H1 (cell line): Measurements from ENCODE around the gene ZC3H18. TPM values are rescaled to one million over a fixed set of nuclear protein-coding genes. Genes with fewer than 3 reads are reported as not detected.

Experiments used
- ASH2L ChIP-seq: fragments of 200-600, 300-600 bp; sonication (generic); IDR thresholded peaks from one replicate; pipeline ENCODE4 v1.7.1; 2017; ENCODE audit warnings: low read length
- CHD2 ChIP-seq: IDR thresholded peaks from 2 replicates; pipeline ENCODE4 v1.6.1; 2012; ENCODE audit warnings: low read length, improper control_type of control experiment
- CREB1 ChIP-seq: IDR thresholded peaks from 2 replicates; pipeline ENCODE4 v1.6.1; 2012; ENCODE audit warnings: inconsistent platforms
- E2F6 ChIP-seq: IDR thresholded peaks from 2 replicates; pipeline ENCODE4 v1.6.1; 2012; ENCODE audit warnings: inconsistent platforms
- EZH2 ChIP-seq: fragments of 200-600 bp; sonication (generic); IDR thresholded peaks from 2 replicates; pipeline ENCODE4 v1.7.1; 2012; ENCODE audit warnings: low read depth, mild to moderate bottlenecking, moderate library complexity, low read length, inconsistent platforms; ENCODE audit not compliant: severe bottlenecking
- FOSL1 ChIP-seq: IDR thresholded peaks from 2 replicates; pipeline ENCODE4 v1.6.1; 2011; ENCODE audit warnings: mild to moderate bottlenecking, low read depth, low read length, moderate library complexity; ENCODE audit not compliant: insufficient read depth
- HDAC2 ChIP-seq, 2 experiments: fragments of 300-600 bp in 1 of 2; sonication (generic) in 1 of 2; IDR thresholded peaks; 2 replicates each; pipeline ENCODE4 v1.6.1; 2011 to 2012; ENCODE audit warnings: low read depth in 2 of 2, low read length in 2 of 2, mild to moderate bottlenecking in 2 of 2, moderate library complexity in 2 of 2, borderline replicate concordance in 1 of 2, inconsistent platforms in 1 of 2
- KDM4A ChIP-seq: IDR thresholded peaks from one replicate; pipeline ENCODE4 v1.7.1; 2012; ENCODE audit warnings: low read depth, mild to moderate bottlenecking, moderate library complexity, low read length, inconsistent platforms; ENCODE audit not compliant: severe bottlenecking
- KDM5A ChIP-seq: fragments of 200-600 bp; IDR thresholded peaks from 2 replicates; pipeline ENCODE4 v1.7.1; 2012; ENCODE audit warnings: mild to moderate bottlenecking, low read length, inconsistent platforms, mixed read lengths
- NRF1 ChIP-seq: IDR thresholded peaks from 2 replicates; pipeline ENCODE4 v1.6.1; 2011; ENCODE audit warnings: mild to moderate bottlenecking, low read depth, low read length, improper control_type of control experiment
- PHF8 ChIP-seq: fragments of 200-600 bp; sonication (generic); conservative IDR thresholded peaks from 2 replicates; pipeline ENCODE4 v1.7.1; 2012; ENCODE audit warnings: low read depth, mild to moderate bottlenecking, inconsistent platforms, low read length, moderate library complexity
- POLR2A ChIP-seq, 2 experiments: IDR thresholded peaks; 1 replicate in 1 of 2; 2 replicates in 1 of 2; pipeline ENCODE4 v1.6.1; 2011; ENCODE audit warnings: low read depth in 2 of 2, low read length in 2 of 2, mild to moderate bottlenecking in 2 of 2; ENCODE audit errors: control extremely low read depth in 1 of 2
- POLR2AphosphoS5 ChIP-seq: IDR thresholded peaks from 2 replicates; pipeline ENCODE4 v1.6.1; 2011; ENCODE audit warnings: low read depth, low read length
- RFX5 ChIP-seq: IDR thresholded peaks from 2 replicates; pipeline ENCODE4 v1.6.1; 2011; ENCODE audit warnings: low read depth, low read length, improper control_type of control experiment, borderline replicate concordance
- SIN3A ChIP-seq, 2 experiments: IDR thresholded peaks in 1 of 2; conservative IDR thresholded peaks in 1 of 2; 2 replicates each; pipeline ENCODE4 v1.6.1; 2011 to 2012; ENCODE audit warnings: low read length in 2 of 2, improper control_type of control experiment in 1 of 2, low read depth in 1 of 2, mild to moderate bottlenecking in 1 of 2
- SP1 ChIP-seq: IDR thresholded peaks from 2 replicates; pipeline ENCODE4 v1.6.1; 2011; ENCODE audit warnings: low read depth, low read length
- SP4 ChIP-seq: IDR thresholded peaks from 2 replicates; pipeline ENCODE4 v1.6.1; 2012; ENCODE audit warnings: low read length, inconsistent platforms
- TAF1 ChIP-seq: IDR thresholded peaks from 2 replicates; pipeline ENCODE4 v1.6.1; 2011; ENCODE audit warnings: mild to moderate bottlenecking, low read depth, low read length
- TAF7 ChIP-seq: optimal IDR thresholded peaks from 2 replicates; pipeline ENCODE3; 2011; ENCODE audit warnings: low read depth, mild to moderate bottlenecking, inconsistent platforms, low read length, moderate library complexity, borderline replicate concordance
- TBP ChIP-seq: IDR thresholded peaks from 2 replicates; pipeline ENCODE4 v1.6.1; 2011; ENCODE audit warnings: low read depth, low read length, improper control_type of control experiment
- polyA plus RNA-seq, 7 experiments: library from polyadenylated mRNA; depleted of rRNA in 3 of 7; stranded (reverse) in 5 of 7; unstranded in 2 of 7; fragments of >200 nt in 5 of 7; fragments of 200-250 nt in 2 of 7; gene quantifications; 1 replicate in 5 of 7; 2 replicates in 1 of 7; 4 replicates in 1 of 7; pipeline versions ENCODE4 v1.2.1 to v1.2.3, GENCODE V29; 2011 to 2013; ENCODE audit warnings: missing spikeins in 2 of 7, mixed read lengths in 2 of 7
- total RNA-seq: library from RNA; stranded (reverse); fragmentation: NEBNext Ultra II Directional; extraction: Animal tissue kit (Norgen Biotek cat#: 25700); gene quantifications from 2 replicates; pipeline ENCODE4 v1.2.1, GENCODE V29; 2021
- TF ChIP-seq, protein P1 (sequence below): IDR thresholded peaks from 2 replicates; pipeline ENCODE4 v1.6.1; 2012; ENCODE audit warnings: inconsistent platforms

ZC3H18 gene
- total and polyA plus RNA-seq, 2 of the 8 experiments (the other 6 are each of a cell fraction or from before 2014, with no cell fraction given) = 12.1 to 73.2 TPM

GRCh38 chr16:88662843-88663606 is 92.8 kb downstream of the ZC3H18 start, which contains the start of gene MVD (continued):
- TF ChIP-seq, protein P1, sequence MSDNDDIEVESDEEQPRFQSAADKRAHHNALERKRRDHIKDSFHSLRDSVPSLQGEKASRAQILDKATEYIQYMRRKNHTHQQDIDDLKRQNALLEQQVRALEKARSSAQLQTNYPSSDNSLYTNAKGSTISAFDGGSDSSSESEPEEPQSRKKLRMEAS = peak; percentile 82
- TF ChIP-seq SP4 (0 out of 2 replicates have a peak, but pooled peaks have one; percentile 62), E2F6 (peak; percentile 62; the same call in 1 of the 2 replicates), CHD2 (peak; percentile 69), TAF7 (peak; percentile 80), FOSL1 (no peak), TBP (peak; percentile 88), HDAC2 (IDR thresholded peaks at IDR 0.05; ENCODE audit: borderline replicate concordance in 1 of 2, low read depth in 2 of 2, low read length in 2 of 2) (no peak), TAF1 (peak; percentile 91), ASH2L (peak; percentile 94), PHF8 (peak; percentile 63), CREB1 (peak; percentile 94), POLR2AphosphoS5 (peak; percentile 70), POLR2A (IDR thresholded peaks at IDR 0.05; ENCODE audit: control extremely low read depth in 1 of 2, low read depth in 2 of 2, low read length in 2 of 2) (peak in 1 of 2 experiments; percentile 62; a peak in 1 of 3 replicates), NRF1 (peak; percentile 64), EZH2 (no peak), SIN3A (conservative IDR thresholded peaks at IDR 0.05 in 1 of 2, IDR thresholded peaks at IDR 0.05 in 1 of 2; ENCODE audit: low read depth in 1 of 2, low read length in 2 of 2) (peak in 1 of 2 experiments; percentile 44; a peak in 2 of 4 replicates), SP1 (peak; percentile 93; the same call in 1 of the 2 replicates), KDM5A (no peak), RFX5 (no peak), KDM4A (peak; percentile 81)
